Measurements from ENCODE around the gene ANKFN1. TPM values are rescaled to one million over a fixed set of nuclear protein-coding genes. Genes with fewer than 3 reads are reported as not detected.

Gene ANKFN1
- total RNA-seq, 2 donors from 2014 or later = not detected

DNA sequence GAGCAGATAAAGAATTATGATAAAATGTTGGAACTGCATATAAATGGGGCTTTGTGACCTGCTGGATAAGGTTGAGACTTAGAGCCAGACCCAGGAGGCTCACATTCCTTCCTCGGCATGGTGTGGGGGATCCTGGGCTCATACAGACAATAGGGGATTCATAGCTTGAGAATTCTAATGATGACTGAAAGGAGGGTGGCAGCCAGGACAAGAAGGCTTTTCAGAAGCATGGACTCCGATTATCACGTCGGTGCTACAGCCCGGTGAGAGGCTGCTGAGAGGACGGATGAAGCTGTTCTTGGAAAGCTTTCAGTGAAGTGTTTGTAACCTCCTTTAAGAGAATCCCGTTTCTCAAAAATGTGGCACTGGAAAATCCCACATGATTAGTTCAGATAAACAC, 167.2 kb downstream of the ANKFN1 start:
- no peak for DNase-seq (ENCODE audit: low spot score)
- Mint-ChIP-seq H3K36me3 (no peaks in the 10 kb centered on the region), H3K4me1 (ENCODE audit: low read depth in 2 of 2) (no peaks in the 10 kb centered on the region), H3K27ac (no peak overlapping the region), H3K27me3 (peaks cover 7 to 22% of the 10 kb centered on the region in 2 donors), H3K9me3 (no peaks in the 10 kb centered on the region), H3K4me3 (no peak overlapping the region)
- ATAC-seq = no peak

GRCh38 chr17:56322991-56323390, 169.7 kb downstream of the ANKFN1 start:
- no peak for DNase-seq (ENCODE audit: low spot score)
- no peaks in the 10 kb centered on the region for H3K36me3 Mint-ChIP-seq
- no peaks in the 10 kb centered on the region for H3K4me1 Mint-ChIP-seq (ENCODE audit: low read depth in 2 of 2)
- H3K4me3 Mint-ChIP-seq = no peak overlapping the region
- ATAC-seq = no peak
- no peak overlapping the region for H3K27ac Mint-ChIP-seq
- H3K27me3 Mint-ChIP-seq = peaks cover 10 to 32% of the 10 kb centered on the region in 2 donors
- no peaks in the 10 kb centered on the region for H3K9me3 Mint-ChIP-seq

DNA sequence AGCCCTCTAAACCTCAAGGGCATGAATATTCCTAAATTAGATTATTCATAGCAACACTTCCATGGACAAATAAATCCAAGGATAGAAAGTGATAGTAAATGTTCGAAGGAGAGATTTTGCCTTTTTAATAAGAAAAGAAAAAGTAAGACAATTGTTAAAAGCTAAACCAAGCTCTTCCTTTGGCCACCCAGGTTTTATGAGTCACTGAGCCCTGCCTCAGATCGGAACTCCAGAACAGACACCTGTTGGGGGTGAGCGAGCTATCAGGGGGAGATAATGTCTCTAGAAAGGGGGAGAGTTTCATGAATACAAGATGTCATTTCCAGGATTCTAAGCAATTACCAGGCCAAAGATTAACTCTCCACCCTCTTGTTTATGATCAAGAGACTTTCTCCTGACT, 171.4 kb downstream of the ANKFN1 start:
- Mint-ChIP-seq H3K27me3 (peaks cover 18 to 40% of the 10 kb centered on the region in 2 donors), H3K4me3 (no peak overlapping the region), H3K4me1 (ENCODE audit: low read depth in 2 of 2) (peaks cover 0 to 3% of the 10 kb centered on the region in 2 donors), H3K27ac (no peak overlapping the region), H3K36me3 (no peaks in the 10 kb centered on the region), H3K9me3 (no peaks in the 10 kb centered on the region)
- DNase-seq (ENCODE audit: low spot score) (no peak), ATAC-seq (no peak)

GRCh38 chr17:56325313-56326000, 172.2 kb downstream of the ANKFN1 start:
- no peak overlapping the region for H3K27ac Mint-ChIP-seq
- no peaks in the 10 kb centered on the region for H3K9me3 Mint-ChIP-seq
- no peaks in the 10 kb centered on the region for H3K36me3 Mint-ChIP-seq
- peaks cover 22 to 45% of the 10 kb centered on the region in 2 donors for H3K27me3 Mint-ChIP-seq
- peaks cover 0 to 3% of the 10 kb centered on the region in 2 donors for H3K4me1 Mint-ChIP-seq (ENCODE audit: low read depth in 2 of 2)
- ATAC-seq (no peak), DNase-seq (ENCODE audit: low spot score) (no peak)
- H3K4me3 Mint-ChIP-seq = no peak overlapping the region

DNA sequence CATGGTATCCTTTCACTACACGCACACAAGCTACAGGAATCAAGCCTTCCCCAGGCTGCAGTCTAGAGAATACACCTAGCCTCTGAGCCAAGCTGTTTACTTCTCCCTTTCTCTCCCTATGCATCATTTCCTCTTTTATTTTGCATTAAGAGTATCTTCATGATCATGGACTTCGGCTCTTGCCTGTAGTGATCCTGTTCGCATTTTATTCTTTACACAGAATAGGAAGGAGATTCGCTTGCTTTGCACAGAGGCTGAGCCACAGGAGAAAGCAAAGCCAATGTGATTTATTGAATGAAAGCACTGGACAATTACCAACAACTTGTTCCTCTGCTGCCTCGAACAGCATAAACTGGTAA, 172.7 kb downstream of the ANKFN1 start:
- no peaks in the 10 kb centered on the region for H3K9me3 Mint-ChIP-seq
- no peak overlapping the region for H3K27ac Mint-ChIP-seq
- H3K36me3 Mint-ChIP-seq = no peaks in the 10 kb centered on the region
- peaks cover 22 to 45% of the 10 kb centered on the region in 2 donors for H3K27me3 Mint-ChIP-seq
- ATAC-seq = no peak
- DNase-seq (ENCODE audit: low spot score) = no peak
- peaks cover 0 to 3% of the 10 kb centered on the region in 2 donors for H3K4me1 Mint-ChIP-seq (ENCODE audit: low read depth in 2 of 2)
- H3K4me3 Mint-ChIP-seq = no peak overlapping the region

- ATAC-seq (no peak), DNase-seq (ENCODE audit: low spot score) (no peak)
- Mint-ChIP-seq H3K4me1 (ENCODE audit: low read depth in 2 of 2) (no peaks in the 10 kb centered on the region), H3K9me3 (peaks cover 3% of the 10 kb centered on the region), H3K27ac (no peak overlapping the region), H3K27me3 (peaks cover 16 to 35% of the 10 kb centered on the region in 2 donors), H3K4me3 (no peak overlapping the region), H3K36me3 (peaks cover 6% of the 10 kb centered on the region)
Observed at GRCh38 chr17:56347639-56348038, 194.4 kb downstream of the ANKFN1 start.

DNA sequence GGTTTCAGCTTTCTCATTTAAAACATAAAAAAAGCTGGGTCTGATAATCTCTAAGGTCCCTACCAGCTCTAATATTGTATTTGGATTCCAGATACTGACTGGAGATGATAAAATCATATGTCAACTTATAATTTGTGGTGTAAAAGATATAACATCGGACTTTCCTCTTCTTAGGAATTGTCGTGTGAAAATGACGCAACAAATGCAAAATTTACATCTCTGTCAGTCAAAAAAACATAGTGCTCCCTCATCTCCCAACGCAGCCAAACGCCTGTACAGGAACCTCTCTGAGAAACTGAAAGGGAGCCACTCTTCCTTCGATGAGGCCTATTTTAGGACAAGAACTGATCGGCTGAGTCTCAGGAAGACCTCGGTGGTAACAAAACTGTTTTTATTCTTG, 197.3 kb downstream of the ANKFN1 start:
- H3K4me1 Mint-ChIP-seq (ENCODE audit: low read depth in 2 of 2) = no peaks in the 10 kb centered on the region
- no peaks in the 10 kb centered on the region for H3K9me3 Mint-ChIP-seq
- H3K4me3 Mint-ChIP-seq = no peak overlapping the region
- peaks cover 9 to 29% of the 10 kb centered on the region in 2 donors for H3K27me3 Mint-ChIP-seq
- H3K36me3 Mint-ChIP-seq = no peaks in the 10 kb centered on the region
- no peak for DNase-seq (ENCODE audit: low spot score)
- H3K27ac Mint-ChIP-seq = no peak overlapping the region
- no peak for ATAC-seq

GRCh38 chr17:56351675-56352074, 198.4 kb downstream of the ANKFN1 start:
- Mint-ChIP-seq H3K27ac (no peak overlapping the region), H3K4me3 (no peak overlapping the region), H3K36me3 (no peaks in the 10 kb centered on the region), H3K9me3 (no peaks in the 10 kb centered on the region), H3K27me3 (peaks cover 9 to 29% of the 10 kb centered on the region in 2 donors), H3K4me1 (ENCODE audit: low read depth in 2 of 2) (no peaks in the 10 kb centered on the region)
- DNase-seq (ENCODE audit: low spot score) = no peak
- no peak for ATAC-seq

DNA sequence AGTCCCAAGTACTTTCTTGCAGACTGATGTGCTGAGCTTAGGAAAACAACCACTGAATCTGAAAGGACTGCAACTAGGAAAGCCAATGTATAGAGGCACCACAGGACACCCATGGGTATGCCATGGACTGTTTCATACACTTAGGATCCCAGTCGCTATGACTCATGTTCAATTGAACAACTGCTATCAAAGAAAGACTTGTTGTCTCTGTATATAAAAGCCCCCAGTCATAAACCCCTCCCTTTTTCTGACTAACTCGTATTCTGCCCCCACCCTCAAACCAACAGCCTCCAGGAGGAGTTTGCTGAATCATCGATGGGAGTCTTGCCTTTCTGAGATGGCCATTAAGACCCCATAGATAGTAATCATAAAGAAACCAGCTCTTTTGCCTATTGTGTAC, 205.4 kb downstream of the ANKFN1 start:
- Mint-ChIP-seq H3K4me3 (no peak overlapping the region), H3K27ac (no peak overlapping the region), H3K4me1 (ENCODE audit: low read depth in 2 of 2) (no peaks in the 10 kb centered on the region), H3K9me3 (peaks cover 3% of the 10 kb centered on the region), H3K27me3 (peaks cover 15 to 41% of the 10 kb centered on the region in 2 donors), H3K36me3 (no peaks in the 10 kb centered on the region)
- DNase-seq (ENCODE audit: low spot score) (no peak), ATAC-seq (no peak)

DNA sequence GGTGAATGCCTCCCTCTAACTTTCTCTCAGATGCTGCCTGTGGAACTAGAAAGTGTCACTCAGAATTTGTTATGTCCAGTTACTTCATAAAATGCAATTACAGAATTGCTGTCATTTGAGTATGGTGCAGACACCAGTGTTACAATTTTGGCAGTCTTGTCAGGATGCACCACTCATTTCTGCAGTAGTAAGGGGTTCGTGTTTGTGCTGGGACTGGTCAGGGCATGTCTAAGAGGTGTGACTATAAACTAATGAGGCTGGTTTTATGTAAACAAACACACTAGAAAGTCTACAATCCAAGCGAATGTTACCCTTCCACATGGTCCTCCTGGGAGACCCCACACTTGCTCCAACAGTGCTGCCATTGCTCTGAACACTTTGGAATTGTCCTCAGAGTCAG, 206.2 kb downstream of the ANKFN1 start:
- Mint-ChIP-seq H3K4me1 (ENCODE audit: low read depth in 2 of 2) (no peaks in the 10 kb centered on the region), H3K4me3 (no peak overlapping the region), H3K27me3 (peaks cover 15 to 40% of the 10 kb centered on the region in 2 donors), H3K27ac (no peak overlapping the region), H3K36me3 (no peaks in the 10 kb centered on the region), H3K9me3 (peaks cover 3% of the 10 kb centered on the region)
- ATAC-seq (no peak), DNase-seq (ENCODE audit: low spot score) (no peak)

DNA sequence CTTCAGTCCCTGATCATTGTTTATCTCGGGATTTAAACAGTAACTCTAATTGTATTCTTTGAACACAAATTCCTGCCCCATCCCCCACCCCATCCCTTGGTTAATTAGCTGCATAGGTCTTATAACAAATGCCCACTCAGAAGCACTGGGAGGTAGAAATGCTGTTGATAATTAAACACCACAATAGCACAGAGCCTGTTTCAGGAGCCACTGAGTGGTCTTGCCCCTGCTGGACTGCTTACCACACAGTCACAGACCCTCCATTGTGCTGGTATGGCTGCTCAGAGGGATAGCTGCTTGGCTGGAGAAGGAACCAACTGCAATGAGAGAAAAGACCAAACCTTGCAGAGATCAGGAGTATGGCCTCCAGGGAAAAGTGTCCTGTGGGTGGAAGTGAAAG, 214.1 kb downstream of the ANKFN1 start:
- no peaks in the 10 kb centered on the region for H3K9me3 Mint-ChIP-seq
- no peaks in the 10 kb centered on the region for H3K4me1 Mint-ChIP-seq (ENCODE audit: low read depth in 2 of 2)
- H3K27ac Mint-ChIP-seq = no peak overlapping the region
- H3K36me3 Mint-ChIP-seq = no peaks in the 10 kb centered on the region
- DNase-seq (ENCODE audit: low spot score) (no peak), ATAC-seq (no peak)
- H3K4me3 Mint-ChIP-seq = no peak overlapping the region
- H3K27me3 Mint-ChIP-seq = peaks cover 2 to 4% of the 10 kb centered on the region in 2 donors

DNA sequence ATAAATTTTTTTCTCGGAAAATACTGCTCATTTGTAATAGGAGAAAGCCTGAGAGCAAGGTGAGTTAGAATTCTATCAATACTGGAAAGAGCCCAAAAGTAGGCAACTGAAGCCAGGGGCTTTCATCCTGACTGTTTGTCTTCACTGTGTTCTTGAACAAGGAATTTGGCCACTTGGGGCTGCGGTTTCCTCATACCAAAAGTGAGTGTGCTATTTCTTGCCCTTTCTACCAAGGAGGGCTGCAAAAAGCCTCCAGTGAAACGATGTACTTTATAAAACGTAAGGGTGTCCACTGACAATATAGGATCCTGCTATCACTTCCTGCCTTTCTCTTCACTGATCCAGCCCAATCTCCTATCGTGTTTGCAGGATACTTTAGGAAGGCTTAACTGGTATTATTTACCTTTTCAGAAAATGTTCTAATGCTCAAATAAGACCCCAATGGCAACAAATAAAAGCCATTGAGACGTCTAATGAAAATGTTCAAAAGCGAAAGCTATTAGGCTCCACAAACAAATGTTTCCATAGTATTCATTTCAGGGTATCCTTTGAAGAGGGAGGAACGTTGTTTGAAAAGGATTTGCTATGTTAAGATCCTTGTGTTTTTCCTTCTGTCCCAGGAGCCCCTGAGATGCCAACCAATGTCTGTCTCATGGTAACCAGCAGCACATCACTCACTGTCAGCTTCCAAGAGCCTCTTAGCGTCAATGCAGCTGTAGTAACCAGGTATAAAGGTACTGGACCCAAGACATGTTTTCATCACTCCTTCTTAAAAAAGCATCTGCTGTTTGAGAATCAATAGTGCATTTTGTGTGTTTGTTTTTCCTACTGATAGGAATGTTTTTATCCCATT, 220.9 kb downstream of the ANKFN1 start:
- Mint-ChIP-seq H3K4me1 (ENCODE audit: low read depth in 2 of 2) (no peaks in the 10 kb centered on the region), H3K27me3 (peaks cover 4 to 17% of the 10 kb centered on the region in 2 donors), H3K9me3 (no peaks in the 10 kb centered on the region), H3K4me3 (no peak overlapping the region), H3K27ac (no peak overlapping the region), H3K36me3 (no peaks in the 10 kb centered on the region)
- no peak for ATAC-seq
- no peak for DNase-seq (ENCODE audit: low spot score)

DNA sequence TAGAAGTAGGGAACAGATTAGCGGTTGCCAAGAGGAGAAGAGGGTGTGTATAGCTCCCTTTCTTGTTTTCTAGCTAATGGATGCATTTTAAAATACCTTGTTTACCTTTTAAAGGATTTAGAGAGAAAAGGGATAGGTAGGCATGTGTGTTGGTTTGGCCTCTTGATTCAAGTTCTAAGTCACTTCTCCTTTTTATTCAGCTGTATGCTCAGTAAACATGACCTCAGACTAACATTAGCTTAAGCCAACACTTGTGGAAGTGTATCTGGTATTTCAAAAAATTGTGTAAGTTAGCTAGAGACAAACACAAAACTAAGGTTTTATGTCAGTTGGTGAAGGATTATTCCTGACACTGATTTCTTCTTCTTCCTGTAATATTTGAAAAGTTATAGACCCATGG, 236.1 kb downstream of the ANKFN1 start:
- Mint-ChIP-seq H3K36me3 (no peaks in the 10 kb centered on the region), H3K9me3 (no peaks in the 10 kb centered on the region), H3K4me3 (no peak overlapping the region), H3K27me3 (peaks cover 0 to 7% of the 10 kb centered on the region in 2 donors), H3K27ac (no peak overlapping the region), H3K4me1 (ENCODE audit: low read depth in 2 of 2) (no peaks in the 10 kb centered on the region)
- ATAC-seq (no peak), DNase-seq (ENCODE audit: low spot score) (no peak)

DNA sequence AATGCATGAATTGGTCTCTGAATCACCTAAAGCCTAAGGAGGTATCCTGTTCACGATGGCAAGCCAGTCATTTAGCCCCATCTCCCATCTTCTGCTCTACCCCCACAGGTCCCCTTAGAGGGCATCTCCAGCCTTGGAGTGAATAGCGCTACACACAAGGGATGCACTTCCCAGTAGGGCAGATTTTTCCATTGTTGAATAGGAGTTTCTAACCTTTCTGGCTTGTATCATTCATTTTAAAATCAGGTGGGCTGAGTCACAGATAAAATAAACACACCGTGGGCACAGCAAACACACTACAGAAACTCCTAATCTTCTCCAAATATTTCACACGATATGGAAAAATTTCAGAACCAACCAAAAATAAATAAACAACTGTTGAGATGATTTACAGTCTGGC, 239.0 kb downstream of the ANKFN1 start:
- ATAC-seq = no peak
- H3K27me3 Mint-ChIP-seq = peaks cover 0 to 7% of the 10 kb centered on the region in 2 donors
- H3K4me3 Mint-ChIP-seq = no peak overlapping the region

More for the DNA sequence above, 239.0 kb downstream of the ANKFN1 start:
- Mint-ChIP-seq H3K27ac (no peak overlapping the region), H3K9me3 (no peaks in the 10 kb centered on the region), H3K36me3 (no peaks in the 10 kb centered on the region), H3K4me1 (ENCODE audit: low read depth in 2 of 2) (no peaks in the 10 kb centered on the region)
- DNase-seq (ENCODE audit: low spot score) = no peak

Measured in natural killer cell treated with Interleukin-12 subunit alpha and Interleukin-12 subunit beta and Interleukin-15 and Interleukin-18, amount 100 ng/mL, for 72 hours (primary cell).